ENCODE data around the gene TUBA3C. TPM values are rescaled to one million over a fixed set of nuclear protein-coding genes. Genes with fewer than 3 reads are reported as not detected.
"Not testable (repeated sequence)": the region's sequence is repeated elsewhere in the genome, so short reads cannot be mapped to it uniquely, and the experiment has no call there.

Gene TUBA3C
- total RNA-seq, 1 experiment from 2014 or later = not detected

- not testable (repeated sequence) for H2AK5ac ChIP-seq (ENCODE audit: insufficient read length, low read length)
These were observed 11.0 kb upstream of the TUBA3C start for GRCh38 chr13:19192622-19193021.

DNA sequence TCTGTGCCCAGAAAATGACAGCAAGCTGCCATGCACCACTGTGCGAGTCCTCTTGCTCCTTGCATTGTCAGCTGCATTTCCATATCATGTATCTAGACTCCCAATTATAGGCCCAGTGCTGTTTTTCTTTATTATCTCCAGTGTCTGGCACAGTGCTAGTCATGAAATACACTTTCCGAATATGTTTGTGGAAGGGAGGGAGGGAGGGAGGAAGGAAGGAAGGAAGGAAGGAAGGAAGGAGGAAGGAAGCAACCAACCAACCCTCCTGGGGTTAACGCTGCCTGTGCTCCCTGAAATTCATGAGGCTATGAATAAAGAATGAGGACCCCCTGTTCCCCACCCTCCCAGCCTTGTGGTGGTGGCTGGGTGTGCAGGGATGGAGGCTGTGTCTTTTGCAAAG is 8.3 kb upstream of the TUBA3C start:
- not testable (repeated sequence) for H3K4me3 Mint-ChIP-seq
- H3K9me3 Mint-ChIP-seq = peaks cover 94 to 98% of the 10 kb centered on the region in 2 experiments

More at GRCh38 chr13:19192622-19193021, 11.0 kb upstream of the TUBA3C start:
- H4K8ac ChIP-seq (replicated peaks; ENCODE audit: insufficient read length, low read depth, low read length); H2BK120ac ChIP-seq (ENCODE audit: low read depth, low read length, poor library complexity, severe bottlenecking); H3K4me3 Mint-ChIP-seq; H2AFZ ChIP-seq (ENCODE audit: low read length); H3K23ac ChIP-seq (ENCODE audit: insufficient read length, low read depth, low read length); H3K79me2 ChIP-seq (ENCODE audit: insufficient read depth, low read length); H3K9ac ChIP-seq (ENCODE audit: extremely low read depth, insufficient read length, low read length); H3K27ac Mint-ChIP-seq; H3K27me3 ChIP-seq (ENCODE audit: insufficient read depth, low read length); H2BK15ac ChIP-seq (ENCODE audit: low read depth, low read length); H3K4me1 Mint-ChIP-seq; H3K4me1 ChIP-seq (ENCODE audit: insufficient read depth, low read length); H3K56ac ChIP-seq (ENCODE audit: insufficient read length, low read depth, low read length); DNase-seq; H2BK12ac ChIP-seq (ENCODE audit: insufficient read length, low read depth, low read length); H2BK5ac ChIP-seq (ENCODE audit: insufficient read length, low read length); H4K91ac ChIP-seq (ENCODE audit: insufficient read length, low read depth, low read length); H3K18ac ChIP-seq (ENCODE audit: insufficient read length, low read depth, low read length); H3K4me2 ChIP-seq (ENCODE audit: insufficient read depth, insufficient read length, low read length); H4K20me1 ChIP-seq (ENCODE audit: control insufficient read depth, insufficient read depth, insufficient read length); H3T11ph ChIP-seq (ENCODE audit: low read length); H3K14ac ChIP-seq (ENCODE audit: insufficient read depth, low read length); H3K79me1 ChIP-seq (ENCODE audit: insufficient read depth, low read depth, low read length, poor library complexity, severe bottlenecking); H2BK20ac ChIP-seq (ENCODE audit: low read depth, low read length, poor library complexity, severe bottlenecking); H3K23me2 ChIP-seq (ENCODE audit: insufficient read length, low read depth, low read length, poor library complexity, severe bottlenecking); H3K27me3 Mint-ChIP-seq (ENCODE audit: low read depth); H3K27ac ChIP-seq (ENCODE audit: insufficient read length, low read depth, low read length); H3K4ac ChIP-seq (ENCODE audit: low read depth, low read length); H4K5ac ChIP-seq (ENCODE audit: insufficient read length, low read depth, low read length): not testable (repeated sequence)
- peaks cover 29% of the 10 kb centered on the region for H3K9me3 ChIP-seq (ENCODE audit: control insufficient read depth, low read depth, low read length)
- H3K9me3 Mint-ChIP-seq = peaks cover 92 to 96% of the 10 kb centered on the region in 2 experiments
- H3K36me3 Mint-ChIP-seq (ENCODE audit: insufficient read depth in 1 of 3, low read depth in 3 of 3) = peaks cover 9 to 18% (median 15%) of the 10 kb centered on the region in 3 experiments; a peak in 6 of 7 replicates
- no CpG with 5 or more reads among the region's 3 CpGs for WGBS (ENCODE audit: extremely low coverage, insufficient read length, low lambda C conversion rate)

More for the DNA sequence above, 8.3 kb upstream of the TUBA3C start:
- not testable (repeated sequence) for H3K18ac ChIP-seq (ENCODE audit: insufficient read length, low read depth, low read length); H2BK20ac ChIP-seq (ENCODE audit: low read depth, low read length, poor library complexity, severe bottlenecking); H4K91ac ChIP-seq (ENCODE audit: insufficient read length, low read depth, low read length); H3T11ph ChIP-seq (ENCODE audit: low read length); H3K79me1 ChIP-seq (ENCODE audit: insufficient read depth, low read depth, low read length, poor library complexity, severe bottlenecking); H2BK120ac ChIP-seq (ENCODE audit: low read depth, low read length, poor library complexity, severe bottlenecking); H2BK15ac ChIP-seq (ENCODE audit: low read depth, low read length); H4K8ac ChIP-seq (replicated peaks; ENCODE audit: insufficient read length, low read depth, low read length); H3K4me1 Mint-ChIP-seq; H3K4me2 ChIP-seq (ENCODE audit: insufficient read depth, insufficient read length, low read length); H4K5ac ChIP-seq (ENCODE audit: insufficient read length, low read depth, low read length); H2AFZ ChIP-seq (ENCODE audit: low read length); H3K23me2 ChIP-seq (ENCODE audit: insufficient read length, low read depth, low read length, poor library complexity, severe bottlenecking); H3K4ac ChIP-seq (ENCODE audit: low read depth, low read length); H3K27ac ChIP-seq (ENCODE audit: insufficient read length, low read depth, low read length); H2BK5ac ChIP-seq (ENCODE audit: insufficient read length, low read length); H2AK5ac ChIP-seq (ENCODE audit: insufficient read length, low read length); H4K20me1 ChIP-seq (ENCODE audit: control insufficient read depth, insufficient read depth, insufficient read length); H3K27me3 ChIP-seq (ENCODE audit: insufficient read depth, low read length); H3K4me1 ChIP-seq (ENCODE audit: insufficient read depth, low read length); H3K23ac ChIP-seq (ENCODE audit: insufficient read length, low read depth, low read length); H2BK12ac ChIP-seq (ENCODE audit: insufficient read length, low read depth, low read length); H3K27ac Mint-ChIP-seq; H3K27me3 Mint-ChIP-seq (ENCODE audit: low read depth); H3K79me2 ChIP-seq (ENCODE audit: insufficient read depth, low read length); H3K14ac ChIP-seq (ENCODE audit: insufficient read depth, low read length); H3K9ac ChIP-seq (ENCODE audit: extremely low read depth, insufficient read length, low read length); DNase-seq; H3K56ac ChIP-seq (ENCODE audit: insufficient read length, low read depth, low read length)
- H3K9me3 ChIP-seq (ENCODE audit: control insufficient read depth, low read depth, low read length) = peaks cover 47% of the 10 kb centered on the region
- WGBS (ENCODE audit: extremely low coverage, insufficient read length, low lambda C conversion rate) = no CpG with 5 or more reads among the region's 3 CpGs
- H3K36me3 Mint-ChIP-seq (ENCODE audit: insufficient read depth in 1 of 3, low read depth in 3 of 3) = peaks cover 16 to 37% (median 32%) of the 10 kb centered on the region in 3 experiments; a peak in 6 of 7 replicates
